Activated CD4-positive, alpha-beta T cell treated with anti-CD3 and anti-CD28 coated beads, Interleukin-2, amount 10 ng/mL, durations not matched to agents 7 days and 5 days (primary cell): ENCODE measurements around the gene PNPLA2. TPM values are rescaled to one million over a fixed set of nuclear protein-coding genes. Genes with fewer than 3 reads are reported as not detected.

Source experiments
- CTCF ChIA-PET: fragments of 350-600 bp; sonication (Branson Sonifier 250); formaldehyde crosslinking; loops from one replicate; lab custom pipeline; 2021; ENCODE audit warnings: antibody characterized with exemption; lab: Charles Lee
- POLR2A ChIA-PET: fragments of 350-600 bp; sonication (Branson Sonifier 250); formaldehyde crosslinking; loops from one replicate; lab custom pipeline; 2021; ENCODE audit warnings: antibody characterized with exemption; lab: Charles Lee
- DNase-seq: peaks from one replicate; pipeline ENCODE4 v3.0.0-alpha.2; 2020
- H3K27ac Mint-ChIP-seq: one replicate; pipeline ENCODE4 v1.8.0; 2021; ENCODE audit warnings: mild to moderate bottlenecking, moderate library complexity, mixed read lengths
- H3K27me3 Mint-ChIP-seq: one replicate; pipeline ENCODE4 v1.8.0; 2021; ENCODE audit warnings: mixed read lengths
- H3K36me3 Mint-ChIP-seq: one replicate; pipeline ENCODE4 v1.8.0; 2021; ENCODE audit warnings: low read depth, mixed read lengths
- H3K4me1 Mint-ChIP-seq: one replicate; pipeline ENCODE4 v1.8.0; 2021; ENCODE audit warnings: mixed read lengths
- H3K4me3 Mint-ChIP-seq: one replicate; pipeline ENCODE4 v1.8.0; 2021; ENCODE audit warnings: mild to moderate bottlenecking, moderate library complexity, mixed read lengths
- H3K9me3 Mint-ChIP-seq: one replicate; pipeline ENCODE4 v1.8.0; 2021; ENCODE audit warnings: mixed read lengths
- total RNA-seq, 2 experiments: library from RNA; stranded (reverse); gene quantifications; one replicate each; pipeline ENCODE4 v1.2.3, GENCODE V29; 2021

Gene PNPLA2
- total RNA-seq, 2 experiments from 2014 or later: 68.9 to 71.9 TPM

DNA sequence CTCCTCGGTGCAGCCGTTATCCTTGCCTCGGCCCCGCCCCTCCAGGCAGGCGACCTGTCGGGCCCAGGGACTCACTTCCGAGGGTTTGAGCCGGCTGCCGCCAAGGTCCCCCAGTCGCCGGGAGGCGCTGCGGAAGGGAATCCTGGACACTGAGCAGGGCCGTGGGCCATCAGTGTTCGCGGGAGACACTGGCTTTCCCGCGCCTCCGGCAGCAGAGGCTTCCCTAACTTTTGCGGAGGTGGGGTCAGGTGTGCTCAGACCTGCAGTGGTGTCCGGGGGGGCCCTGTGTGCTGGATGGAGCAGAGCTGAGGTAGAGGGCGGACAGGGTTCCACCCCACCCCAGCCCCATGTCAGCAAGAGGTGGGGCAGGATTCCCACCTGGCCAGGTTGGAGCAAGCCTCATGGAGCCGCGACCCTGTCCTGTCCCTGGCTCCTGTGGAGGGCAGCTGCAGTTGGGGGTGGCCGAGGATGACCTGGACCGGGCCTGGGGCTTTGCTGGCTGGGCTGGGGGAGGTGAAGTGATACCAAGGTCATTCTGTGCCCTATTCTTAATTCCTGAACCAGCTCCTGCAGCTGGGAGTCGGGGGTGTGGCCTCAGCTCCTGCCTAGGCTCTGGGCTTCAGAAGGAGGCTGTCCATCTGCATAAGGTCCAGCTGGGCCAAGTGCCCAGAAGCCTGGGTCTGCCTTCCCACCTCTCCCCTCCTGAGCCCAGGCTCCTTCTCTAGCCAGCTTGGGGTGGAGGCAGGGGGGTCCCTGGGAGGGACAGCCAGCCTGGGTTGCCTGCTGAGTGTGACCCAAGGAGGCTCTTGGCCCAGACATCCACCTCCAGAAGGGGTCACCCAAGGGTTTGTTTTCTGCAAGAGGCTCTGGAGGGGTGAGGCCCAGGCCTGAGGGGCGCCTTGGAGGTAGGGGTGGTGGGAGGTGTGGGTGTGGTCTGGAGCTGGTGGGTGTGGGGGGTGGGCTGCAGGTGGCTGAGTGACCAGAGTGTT, 32.4 kb downstream of the PNPLA2 start:
- ChIA-PET POLR2A (no interaction called here), CTCF (interaction anchor here (0.8 kb wide), 1 partner anchor 199 kb away, joined by 3 read pairs; no protein-coding TSS in a partner anchor)
- Mint-ChIP-seq H3K4me3 (no peak overlapping the region), H3K27me3 (no peaks in the 10 kb centered on the region), H3K27ac (no peak overlapping the region), H3K9me3 (no peaks in the 10 kb centered on the region), H3K4me1 (peaks cover 5% of the 10 kb centered on the region), H3K36me3 (no peaks in the 10 kb centered on the region)
- peak; percentile 33 for DNase-seq

DNA sequence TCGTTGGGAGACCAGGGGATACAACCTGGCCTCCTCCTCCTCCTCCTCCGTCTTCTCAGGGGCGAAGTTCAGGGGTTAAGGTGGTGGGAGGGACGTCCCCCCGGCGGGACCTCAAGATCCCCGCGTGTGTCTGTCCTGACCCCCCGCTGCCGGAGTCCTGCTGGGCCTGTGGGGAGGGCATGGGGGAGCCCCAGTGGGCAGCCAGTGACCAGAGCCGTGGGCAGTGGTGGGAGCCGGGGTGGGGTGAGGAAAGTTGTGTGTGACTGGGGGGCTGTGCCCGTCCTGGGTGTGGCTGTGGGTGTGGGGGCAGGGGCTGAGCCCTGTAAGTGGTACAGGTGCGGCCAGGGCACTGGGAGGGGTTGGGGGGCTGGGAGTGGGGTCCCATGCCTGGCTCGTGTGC, 34.0 kb downstream of the PNPLA2 start:
- no peaks in the 10 kb centered on the region for H3K36me3 Mint-ChIP-seq
- H3K4me1 Mint-ChIP-seq: peaks cover 5% of the 10 kb centered on the region
- no peak overlapping the region for H3K27ac Mint-ChIP-seq
- no peaks in the 10 kb centered on the region for H3K27me3 Mint-ChIP-seq
- ChIA-PET CTCF (no interaction called here), POLR2A (no interaction called here)
- no peak overlapping the region for H3K4me3 Mint-ChIP-seq
- no peaks in the 10 kb centered on the region for H3K9me3 Mint-ChIP-seq
- DNase-seq: no peak

- H3K4me1 Mint-ChIP-seq: no peaks in the 10 kb centered on the region
These were observed 35.2 kb downstream of the PNPLA2 start for GRCh38 chr11:853682-854448.

DNA sequence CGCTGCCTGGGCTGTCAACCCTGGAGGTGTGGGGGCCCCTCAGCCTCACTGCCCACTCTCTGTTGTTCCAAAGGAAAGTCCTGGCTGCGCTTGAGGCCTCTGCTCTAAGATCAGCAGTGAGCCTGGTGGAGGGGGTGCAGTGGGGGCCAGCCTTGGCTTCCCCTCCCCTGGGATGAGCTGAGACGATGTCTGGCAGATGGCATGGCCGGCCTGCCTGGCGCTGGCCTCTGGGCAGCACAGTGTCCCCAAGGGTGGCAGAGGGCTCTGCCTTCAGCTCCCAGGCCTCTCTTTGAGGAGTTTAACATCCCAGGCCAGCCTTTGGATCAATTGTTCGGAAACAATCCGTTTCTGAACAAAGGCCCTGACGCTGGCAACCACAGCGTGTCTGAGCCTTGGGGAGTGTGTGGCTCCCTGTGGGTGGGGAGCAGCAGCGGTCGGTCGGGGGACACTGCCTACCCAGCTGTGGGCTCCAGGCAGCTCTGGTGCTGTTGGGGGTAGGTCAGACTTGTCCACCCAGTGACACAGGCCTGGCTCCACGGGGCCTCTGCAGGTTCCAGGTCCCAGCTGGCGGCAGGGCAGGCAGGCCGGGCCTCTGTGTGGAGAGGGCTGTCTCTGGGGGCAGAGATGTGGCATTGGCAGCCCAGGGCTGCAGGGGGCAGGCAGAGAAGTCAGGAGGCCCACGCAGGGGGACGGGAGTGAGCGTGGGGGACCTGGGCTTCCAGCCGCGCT, 36.1 kb downstream of the PNPLA2 start:
- no peak overlapping the region for H3K4me3 Mint-ChIP-seq
- H3K4me1 Mint-ChIP-seq: no peaks in the 10 kb centered on the region
- CTCF ChIA-PET: no interaction called here
- no peaks in the 10 kb centered on the region for H3K27me3 Mint-ChIP-seq
- H3K36me3 Mint-ChIP-seq: no peaks in the 10 kb centered on the region
- no peak for DNase-seq
- POLR2A ChIA-PET: no interaction called here
- no peaks in the 10 kb centered on the region for H3K9me3 Mint-ChIP-seq
- H3K27ac Mint-ChIP-seq: no peak overlapping the region

More at GRCh38 chr11:853682-854448, 35.2 kb downstream of the PNPLA2 start:
- H3K9me3 Mint-ChIP-seq: no peaks in the 10 kb centered on the region
- no peaks in the 10 kb centered on the region for H3K27me3 Mint-ChIP-seq
- no peak overlapping the region for H3K27ac Mint-ChIP-seq
- CTCF ChIA-PET: no interaction called here
- H3K4me3 Mint-ChIP-seq: no peak overlapping the region
- DNase-seq: no peak
- no peaks in the 10 kb centered on the region for H3K36me3 Mint-ChIP-seq
- POLR2A ChIA-PET: no interaction called here

DNA sequence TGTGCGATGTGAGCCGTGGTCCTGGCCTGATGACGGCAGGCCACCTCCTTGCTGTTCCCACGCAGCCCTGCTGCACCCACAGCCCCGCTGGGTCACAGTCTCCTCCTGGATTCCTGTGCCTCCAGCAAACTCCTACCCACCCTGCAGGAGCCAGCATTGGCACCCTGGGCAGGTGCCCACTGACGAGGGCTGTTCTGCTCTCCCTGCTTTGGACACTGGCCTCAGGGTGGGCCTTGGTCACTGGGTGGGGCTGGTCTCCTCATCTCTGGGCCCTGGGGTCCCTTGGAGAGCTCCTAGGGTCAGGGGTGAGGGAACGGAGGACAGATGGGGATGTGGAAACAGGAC, 36.6 kb downstream of the PNPLA2 start:
- ChIA-PET CTCF (no interaction called here), POLR2A (no interaction called here)
- H3K4me1 Mint-ChIP-seq: no peaks in the 10 kb centered on the region
- DNase-seq: no peak
- H3K27me3 Mint-ChIP-seq: no peaks in the 10 kb centered on the region
- no peaks in the 10 kb centered on the region for H3K36me3 Mint-ChIP-seq
- no peak overlapping the region for H3K4me3 Mint-ChIP-seq
- H3K27ac Mint-ChIP-seq: no peak overlapping the region
- H3K9me3 Mint-ChIP-seq: no peaks in the 10 kb centered on the region

- no peak overlapping the region for H3K4me3 Mint-ChIP-seq
- H3K27ac Mint-ChIP-seq: no peak overlapping the region
- no peaks in the 10 kb centered on the region for H3K36me3 Mint-ChIP-seq
- no peak for DNase-seq
- POLR2A ChIA-PET: no interaction called here
- no peaks in the 10 kb centered on the region for H3K4me1 Mint-ChIP-seq
- H3K9me3 Mint-ChIP-seq: no peaks in the 10 kb centered on the region
- no peaks in the 10 kb centered on the region for H3K27me3 Mint-ChIP-seq
- CTCF ChIA-PET: no interaction called here
These were observed 37.1 kb downstream of the PNPLA2 start for GRCh38 chr11:855796-856195.

DNA sequence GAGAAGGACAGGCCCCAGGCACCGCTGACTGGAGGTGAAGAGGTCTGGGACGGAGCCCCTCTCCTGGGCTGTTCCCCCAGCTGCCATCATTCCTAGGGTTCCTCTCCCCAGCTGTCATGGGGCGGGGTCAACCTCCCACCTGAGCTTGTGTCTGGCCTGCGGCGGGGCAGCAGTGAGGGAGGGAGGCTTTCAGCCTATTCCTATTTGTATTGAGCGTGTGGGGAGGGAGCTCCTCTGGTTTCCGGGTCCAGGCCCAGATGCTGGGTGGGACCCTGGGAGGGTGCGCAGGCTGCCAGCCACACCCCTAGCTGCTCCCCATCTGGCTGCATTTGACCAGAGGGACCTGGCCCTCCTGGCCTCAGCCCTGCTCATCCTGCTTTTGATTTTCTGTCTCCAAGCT, 37.7 kb downstream of the PNPLA2 start:
- H3K9me3 Mint-ChIP-seq: no peaks in the 10 kb centered on the region
- CTCF ChIA-PET: interaction anchor here (1.5 kb wide), 1 partner anchor 9 kb away, joined by 5 read pairs; no protein-coding TSS in a partner anchor
- no peaks in the 10 kb centered on the region for H3K36me3 Mint-ChIP-seq

GRCh38 chr11:858053-858761, 39.5 kb downstream of the PNPLA2 start:
- no peak for DNase-seq
- CTCF ChIA-PET: interaction anchor here (0.9 to 1.2 kb wide), 2 partner anchors 9 to 12 kb away, joined by 3 read pairs; no protein-coding TSS in a partner anchor
- POLR2A ChIA-PET: no interaction called here
- Mint-ChIP-seq H3K36me3 (no peaks in the 10 kb centered on the region), H3K9me3 (no peaks in the 10 kb centered on the region), H3K27me3 (no peaks in the 10 kb centered on the region), H3K4me3 (no peak overlapping the region), H3K27ac (no peak overlapping the region), H3K4me1 (no peaks in the 10 kb centered on the region)

More for the DNA sequence above, 37.7 kb downstream of the PNPLA2 start:
- Mint-ChIP-seq H3K27ac (no peak overlapping the region), H3K27me3 (no peaks in the 10 kb centered on the region), H3K4me3 (no peak overlapping the region), H3K4me1 (no peaks in the 10 kb centered on the region)
- POLR2A ChIA-PET: no interaction called here
- no peak for DNase-seq

GRCh38 chr11:858762-859339, 40.1 kb downstream of the PNPLA2 start:
- Mint-ChIP-seq H3K4me3 (no peak overlapping the region), H3K27ac (no peak overlapping the region), H3K4me1 (no peaks in the 10 kb centered on the region), H3K36me3 (no peaks in the 10 kb centered on the region), H3K27me3 (no peaks in the 10 kb centered on the region), H3K9me3 (no peaks in the 10 kb centered on the region)
- ChIA-PET POLR2A (no interaction called here), CTCF (interaction anchor here (0.9 to 1.2 kb wide), 2 partner anchors 10 to 13 kb away, joined by 3 read pairs; no protein-coding TSS in a partner anchor)
- no peak for DNase-seq

DNA sequence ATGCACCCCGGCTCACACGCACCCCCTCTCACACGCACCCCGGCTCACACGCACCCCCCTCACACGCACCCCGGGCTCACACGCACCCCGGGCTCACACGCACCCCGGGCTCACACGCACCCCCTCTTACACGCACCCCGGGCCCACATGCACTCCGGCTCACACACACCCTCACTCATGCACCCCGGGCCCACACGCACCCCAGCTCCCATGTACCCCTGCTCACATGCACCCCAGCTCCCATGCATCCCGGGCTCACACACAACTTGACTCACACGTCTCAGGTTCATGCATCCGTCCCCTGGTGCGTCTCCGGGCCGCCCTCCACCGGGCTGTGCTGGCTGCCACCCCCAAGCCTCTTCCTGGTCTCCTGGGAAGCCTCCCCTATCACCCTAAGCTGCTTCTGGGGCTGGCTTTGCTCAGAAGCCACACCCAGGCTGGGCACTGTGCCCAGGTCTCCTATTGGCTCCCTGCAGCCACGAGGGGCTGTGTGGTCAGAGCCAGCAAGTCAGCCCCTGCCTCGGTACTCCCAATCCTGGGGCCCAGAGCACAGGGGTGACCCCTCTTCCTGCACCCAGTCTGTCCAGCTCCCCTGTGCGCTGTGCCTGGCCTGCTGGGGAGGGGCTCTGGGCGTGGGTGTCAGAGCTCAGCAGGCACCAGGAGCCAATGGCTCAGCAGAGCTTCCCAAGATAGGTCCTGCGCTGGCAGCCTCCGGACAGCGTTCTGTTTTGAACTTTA, 40.8 kb downstream of the PNPLA2 start:
- CTCF ChIA-PET: interaction anchor here (1.0 to 1.2 kb wide), 2 partner anchors 13 to 70 kb away, joined by 3 read pairs; no protein-coding TSS in a partner anchor
- Mint-ChIP-seq H3K27me3 (no peaks in the 10 kb centered on the region), H3K27ac (no peak overlapping the region), H3K4me3 (no peak overlapping the region), H3K36me3 (no peaks in the 10 kb centered on the region), H3K9me3 (no peaks in the 10 kb centered on the region), H3K4me1 (no peaks in the 10 kb centered on the region)
- POLR2A ChIA-PET: no interaction called here
- no peak for DNase-seq
